ENCODE data around the gene LRRC63. TPM values are rescaled to one million over a fixed set of nuclear protein-coding genes. Genes with fewer than 3 reads are reported as not detected.

The LRRC63 gene
- total RNA-seq, 6 donors from 2014 or later = 0.33 to 3.1 (median 0.66) TPM; not detected in 1

DNA sequence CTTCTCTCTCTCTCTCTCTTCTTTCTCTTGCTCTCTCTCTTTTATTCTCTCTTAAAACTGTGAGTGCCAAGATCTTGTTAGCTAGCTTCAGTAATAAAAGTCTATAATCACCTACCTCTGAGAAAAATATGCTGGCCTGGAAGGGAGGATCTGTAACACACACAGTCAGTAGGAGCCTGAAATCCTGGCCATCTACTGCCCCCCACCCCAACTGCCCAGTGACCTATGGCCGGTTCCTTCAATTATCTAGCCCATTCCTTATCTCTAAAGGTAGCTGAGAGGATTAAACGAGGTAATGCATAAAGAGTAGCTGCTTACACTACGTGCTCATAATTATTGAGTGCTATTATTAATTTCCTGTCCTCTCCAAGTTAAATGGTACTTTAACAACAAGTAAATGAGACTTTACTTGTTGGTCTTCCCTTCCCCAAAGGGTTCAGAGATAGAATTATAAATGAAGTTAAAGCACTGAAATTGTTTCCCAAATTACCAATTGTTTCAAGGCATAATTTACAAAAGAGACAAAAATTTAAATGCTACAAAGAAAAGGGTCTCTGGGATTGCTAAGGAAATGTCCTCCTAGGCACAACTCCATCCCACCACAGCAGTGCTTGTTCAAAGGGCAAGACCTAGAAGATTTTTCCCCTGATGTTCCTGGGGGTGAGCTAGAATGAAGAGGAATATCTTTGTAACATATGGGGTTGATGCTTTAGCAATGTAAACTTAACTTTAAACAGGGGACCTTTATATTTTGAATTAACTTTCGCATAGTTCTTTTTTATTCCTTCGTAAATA, 31.6 kb upstream of the LRRC63 start:
- H3K36me3 ChIP-seq = no peaks in the 10 kb centered on the region
- 43 to 45% methylated on average over 5 of the region's 5 CpGs for WGBS, 2 donors
- no peaks in the 10 kb centered on the region for H3K9me3 ChIP-seq
- H3K4me1 ChIP-seq = peaks cover 0 to 14% (median 6%) of the 10 kb centered on the region in 4 donors
- DNase-seq = no peak
- no peak for ATAC-seq (ENCODE audit: low FRiP score in 2 of 2)
- H3K27me3 ChIP-seq = no peaks in the 10 kb centered on the region
- peak overlapping the region; percentile 52 to 84 (median 77) for H3K27ac ChIP-seq
- H3K4me3 ChIP-seq = peak overlapping the region in 3 of 4 donors; percentile 34 to 46 (median 44)
- TF ChIP-seq POLR2AphosphoS5 (IDR thresholded peaks at IDR 0.05) = no peak
- TF ChIP-seq, protein P1, sequence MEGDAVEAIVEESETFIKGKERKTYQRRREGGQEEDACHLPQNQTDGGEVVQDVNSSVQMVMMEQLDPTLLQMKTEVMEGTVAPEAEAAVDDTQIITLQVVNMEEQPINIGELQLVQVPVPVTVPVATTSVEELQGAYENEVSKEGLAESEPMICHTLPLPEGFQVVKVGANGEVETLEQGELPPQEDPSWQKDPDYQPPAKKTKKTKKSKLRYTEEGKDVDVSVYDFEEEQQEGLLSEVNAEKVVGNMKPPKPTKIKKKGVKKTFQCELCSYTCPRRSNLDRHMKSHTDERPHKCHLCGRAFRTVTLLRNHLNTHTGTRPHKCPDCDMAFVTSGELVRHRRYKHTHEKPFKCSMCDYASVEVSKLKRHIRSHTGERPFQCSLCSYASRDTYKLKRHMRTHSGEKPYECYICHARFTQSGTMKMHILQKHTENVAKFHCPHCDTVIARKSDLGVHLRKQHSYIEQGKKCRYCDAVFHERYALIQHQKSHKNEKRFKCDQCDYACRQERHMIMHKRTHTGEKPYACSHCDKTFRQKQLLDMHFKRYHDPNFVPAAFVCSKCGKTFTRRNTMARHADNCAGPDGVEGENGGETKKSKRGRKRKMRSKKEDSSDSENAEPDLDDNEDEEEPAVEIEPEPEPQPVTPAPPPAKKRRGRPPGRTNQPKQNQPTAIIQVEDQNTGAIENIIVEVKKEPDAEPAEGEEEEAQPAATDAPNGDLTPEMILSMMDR (IDR thresholded peaks at IDR 0.05) = no peak
- TF ChIP-seq EP300 (IDR thresholded peaks at IDR 0.05) = no peak
- no peak for TF ChIP-seq POLR2A (IDR thresholded peaks at IDR 0.05)

DNA sequence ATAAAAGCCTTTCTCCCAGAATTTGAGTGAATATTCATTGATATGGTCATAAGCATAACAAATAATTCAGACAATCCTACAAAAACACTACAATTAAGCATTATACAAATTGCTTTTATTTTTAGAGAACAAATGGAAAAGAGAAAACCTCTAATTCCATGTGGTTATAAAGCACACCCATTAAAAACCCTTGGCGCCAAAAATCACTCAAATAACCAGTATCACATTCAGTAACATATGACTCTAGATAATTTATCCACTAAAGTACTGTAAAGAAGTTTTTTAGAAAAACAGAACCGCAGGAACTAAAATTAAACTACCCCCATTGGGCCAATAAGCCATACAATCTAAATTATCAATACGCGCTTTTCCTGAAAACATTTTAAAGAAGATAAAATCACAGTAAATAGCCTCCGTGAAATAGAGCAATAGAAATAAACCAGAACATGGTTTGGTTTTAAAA, 30.3 kb upstream of the LRRC63 start:
- WGBS, 2 donors = 58 to 71% methylated on average over 5 of the region's 5 CpGs
- H3K4me1 ChIP-seq = peaks cover 0 to 14% (median 6%) of the 10 kb centered on the region in 4 donors
- no peak for TF ChIP-seq POLR2A (IDR thresholded peaks at IDR 0.05)
- TF ChIP-seq, protein P1 (IDR thresholded peaks at IDR 0.05) = no peak
- TF ChIP-seq POLR2AphosphoS5 (IDR thresholded peaks at IDR 0.05) = no peak
- no peak for TF ChIP-seq EP300 (IDR thresholded peaks at IDR 0.05)
- no peaks in the 10 kb centered on the region for H3K9me3 ChIP-seq
- no peak for ATAC-seq (ENCODE audit: low FRiP score in 2 of 2)
- H3K36me3 ChIP-seq = no peaks in the 10 kb centered on the region
- no peaks in the 10 kb centered on the region for H3K27me3 ChIP-seq
- no peak for DNase-seq
- H3K4me3 ChIP-seq = peak overlapping the region in 3 of 4 donors; percentile 34 to 46 (median 44)
- peak overlapping the region; percentile 66 to 84 (median 77) for H3K27ac ChIP-seq

GRCh38 chr13:46181840-46182490, 29.8 kb upstream of the LRRC63 start, which contains the start of gene LCP1:
LCP1 (minus strand) TSS chr13:46182177; CDS start chr13:46159662, 22,515 bp downstream.
- Histone ChIP-seq H3K4me3 (peak within 1 kb of the TSS in 3 of 4 donors; percentile 34 to 46 (median 44)), H3K36me3 (no peaks in the 10 kb centered on the region), H3K4me1 (peaks cover 0 to 14% (median 6%) of the 10 kb centered on the region in 4 donors), H3K27ac (peak within 1 kb of the TSS; percentile 66 to 84 (median 77)), H3K9me3 (no peaks in the 10 kb centered on the region), H3K27me3 (no peaks in the 10 kb centered on the region)
- WGBS, 2 donors = 60 to 66% methylated on average over 8 of the region's 8 CpGs
- DNase-seq (peak in 1 of 2 donors; percentile 60), ATAC-seq (ENCODE audit: low FRiP score in 2 of 2) (peak; percentile 70 to 78)
- TF ChIP-seq POLR2A (IDR thresholded peaks at IDR 0.05) (peak in 3 of 4 donors; percentile 50 to 90 (median 75)), POLR2AphosphoS5 (IDR thresholded peaks at IDR 0.05) (peak; percentile 39 to 71), EP300 (IDR thresholded peaks at IDR 0.05) (no peak)
- TF ChIP-seq, protein P1 (IDR thresholded peaks at IDR 0.05) = no peak

DNA sequence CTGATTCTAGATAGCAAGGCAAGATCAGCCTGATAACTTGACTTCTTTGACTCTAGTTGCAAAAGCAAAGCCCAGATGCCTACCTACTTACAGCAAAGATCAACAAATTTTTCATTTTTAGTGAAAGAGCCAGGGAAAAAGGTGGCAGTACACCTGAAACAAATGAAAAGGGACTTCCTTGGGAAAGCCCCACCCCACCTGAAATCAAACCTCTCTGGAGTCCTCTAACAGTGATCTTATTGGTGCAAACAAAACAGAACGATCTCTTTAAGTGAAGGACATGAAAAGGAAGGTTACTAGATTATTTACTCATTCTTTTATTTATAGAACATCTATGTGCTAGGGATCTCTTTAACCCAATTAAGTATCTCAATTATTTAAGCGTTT, 29.2 kb upstream of the LRRC63 start:
- no peak for TF ChIP-seq POLR2AphosphoS5 (IDR thresholded peaks at IDR 0.05)
- no peak for TF ChIP-seq EP300 (IDR thresholded peaks at IDR 0.05)
- TF ChIP-seq POLR2A (IDR thresholded peaks at IDR 0.05) = no peak
- TF ChIP-seq, protein P1 (IDR thresholded peaks at IDR 0.05) = no peak
- H3K9me3 ChIP-seq = no peaks in the 10 kb centered on the region
- peaks cover 0 to 14% (median 6%) of the 10 kb centered on the region in 4 donors for H3K4me1 ChIP-seq
- peak overlapping the region; percentile 26 to 84 (median 46) for H3K27ac ChIP-seq
- no peaks in the 10 kb centered on the region for H3K36me3 ChIP-seq
- DNase-seq (no peak), ATAC-seq (ENCODE audit: low FRiP score in 2 of 2) (no peak)
- WGBS, 2 donors = 40 to 57% methylated on average over 2 of the region's 2 CpGs
- H3K4me3 ChIP-seq = peak overlapping the region in 1 of 4 donors; percentile 46
- H3K27me3 ChIP-seq = no peaks in the 10 kb centered on the region

All from upper lobe of left lung (tissue), 6 donors.